ENCODE measurements around the gene NHLRC3. TPM values are rescaled to one million over a fixed set of nuclear protein-coding genes. Genes with fewer than 3 reads are reported as not detected.

The NHLRC3 gene
- total RNA-seq, 1 experiment from 2014 or later = 12.3 TPM

GRCh38 chr13:39054112-39054511 is 15.9 kb downstream of the NHLRC3 start:
- H3K4me3 ChIP-seq (ENCODE audit: low read depth, low read length, poor library complexity, severe bottlenecking) = no peak overlapping the region
- BruUV-seq (replicated peaks) = no TSS peak
- TF ChIP-seq EZH2 (IDR thresholded peaks at IDR 0.05; ENCODE audit: borderline replicate concordance, low read depth, low read length, poor library complexity, severe bottlenecking) = no peak
- TF ChIP-seq CTCF (conservative IDR thresholded peaks at IDR 0.05; ENCODE audit: low read depth, low read length) = no peak
- no peak for DNase-seq (ENCODE audit: low spot score)
- intact Hi-C loops (cut with micrococcal nuclease; ENCODE audit: unreplicated experiment) = loop anchor here (5.0 to 10.0 kb wide), 3 partner anchors 208 to 711 kb away; no protein-coding TSS in a partner anchor
- no peaks in the 10 kb centered on the region for H3K27me3 ChIP-seq (replicated peaks; ENCODE audit: insufficient read depth, low read depth, low read length, poor library complexity)
- POLR2A ChIA-PET (ENCODE audit: low non-redundant PET) = no interaction called here
- H3K27ac ChIP-seq (ENCODE audit: low read depth, low read length, poor library complexity, severe bottlenecking) = no peak overlapping the region
- H3K36me3 ChIP-seq (ENCODE audit: insufficient read depth, low read length, poor library complexity, severe bottlenecking) = no peaks in the 10 kb centered on the region
- H3K9me3 ChIP-seq (ENCODE audit: low read depth, low read length, poor library complexity, severe bottlenecking) = no peaks in the 10 kb centered on the region
- CTCF ChIA-PET = no interaction called here
- peaks cover 10% of the 10 kb centered on the region for H3K4me1 ChIP-seq (ENCODE audit: insufficient read depth, low read length, poor library complexity, severe bottlenecking)

- Histone ChIP-seq H3K4me1 (ENCODE audit: insufficient read depth, low read length, poor library complexity, severe bottlenecking) (peaks cover 5% of the 10 kb centered on the region), H3K27ac (ENCODE audit: low read depth, low read length, poor library complexity, severe bottlenecking) (no peak overlapping the region), H3K27me3 (replicated peaks; ENCODE audit: insufficient read depth, low read depth, low read length, poor library complexity) (no peaks in the 10 kb centered on the region), H3K4me3 (ENCODE audit: low read depth, low read length, poor library complexity, severe bottlenecking) (no peak overlapping the region), H3K9me3 (ENCODE audit: low read depth, low read length, poor library complexity, severe bottlenecking) (no peaks in the 10 kb centered on the region), H3K36me3 (ENCODE audit: insufficient read depth, low read length, poor library complexity, severe bottlenecking) (no peaks in the 10 kb centered on the region)
- no peak for DNase-seq (ENCODE audit: low spot score)
- CTCF ChIA-PET = no interaction called here
- POLR2A ChIA-PET (ENCODE audit: low non-redundant PET) = no interaction called here
- TF ChIP-seq EZH2 (IDR thresholded peaks at IDR 0.05; ENCODE audit: borderline replicate concordance, low read depth, low read length, poor library complexity, severe bottlenecking) (no peak), CTCF (conservative IDR thresholded peaks at IDR 0.05; ENCODE audit: low read depth, low read length) (no peak)
- intact Hi-C loops (cut with micrococcal nuclease; ENCODE audit: unreplicated experiment) = loop anchor here (10.0 kb wide), 1 partner anchor 709 kb away; no protein-coding TSS in a partner anchor
- BruUV-seq (replicated peaks) = no TSS peak
These were observed 17.8 kb downstream of the NHLRC3 start for GRCh38 chr13:39056018-39056417.

- CTCF ChIA-PET = no interaction called here
These were observed 19.8 kb downstream of the NHLRC3 start for GRCh38 chr13:39058040-39058439.

More at GRCh38 chr13:39058040-39058439, 19.8 kb downstream of the NHLRC3 start:
- no peaks in the 10 kb centered on the region for H3K36me3 ChIP-seq (ENCODE audit: insufficient read depth, low read length, poor library complexity, severe bottlenecking)
- intact Hi-C loops (cut with micrococcal nuclease; ENCODE audit: unreplicated experiment) = loop anchor here (10.0 kb wide), 1 partner anchor 707 kb away; no protein-coding TSS in a partner anchor
- POLR2A ChIA-PET (ENCODE audit: low non-redundant PET) = no interaction called here
- no TSS peak for BruUV-seq (replicated peaks)
- no peaks in the 10 kb centered on the region for H3K9me3 ChIP-seq (ENCODE audit: low read depth, low read length, poor library complexity, severe bottlenecking)
- TF ChIP-seq CTCF (conservative IDR thresholded peaks at IDR 0.05; ENCODE audit: low read depth, low read length) (no peak), EZH2 (IDR thresholded peaks at IDR 0.05; ENCODE audit: borderline replicate concordance, low read depth, low read length, poor library complexity, severe bottlenecking) (no peak)
- H3K4me1 ChIP-seq (ENCODE audit: insufficient read depth, low read length, poor library complexity, severe bottlenecking) = no peaks in the 10 kb centered on the region
- no peak overlapping the region for H3K27ac ChIP-seq (ENCODE audit: low read depth, low read length, poor library complexity, severe bottlenecking)
- no peaks in the 10 kb centered on the region for H3K27me3 ChIP-seq (replicated peaks; ENCODE audit: insufficient read depth, low read depth, low read length, poor library complexity)
- no peak overlapping the region for H3K4me3 ChIP-seq (ENCODE audit: low read depth, low read length, poor library complexity, severe bottlenecking)
- DNase-seq (ENCODE audit: low spot score) = no peak

Data from A673 (cell line).